CD14-positive monocyte (primary cell): Measurements from ENCODE around the gene FOXK2. TPM values are rescaled to one million over a fixed set of nuclear protein-coding genes. Genes with fewer than 3 reads are reported as not detected.
A peak's percentile ranks its signal among the peaks of the same experiment; 100 is the strongest.
"Not testable (repeated sequence)": the region's sequence is repeated elsewhere in the genome, so short reads cannot be mapped to it uniquely, and the experiment has no call there.

Source experiments
- DNase-seq, 3 donors: peaks; one replicate each; pipeline ENCODE4 v3.0.0-alpha.2; 2011 to 2022
- H2AFZ ChIP-seq: 2 replicates; pipeline ENCODE4 v1.6.0; 2012; ENCODE audit warnings: mild to moderate bottlenecking, low read depth, low read length, inconsistent platforms; ENCODE audit not compliant: insufficient read depth, poor library complexity, severe bottlenecking
- H3K27ac ChIP-seq, 2 donors: 1 replicate in 1 of 2; 2 replicates in 1 of 2; pipeline ENCODE4 v1.5.1; 2012 to 2013; ENCODE audit warnings: low read length in 2 of 2, control low read depth in 1 of 2, inconsistent platforms in 1 of 2, low read depth in 1 of 2, mild to moderate bottlenecking in 1 of 2
- H3K27me3 ChIP-seq, 2 donors: one replicate each; pipeline versions ENCODE4 v1.6.0 to v1.6.1; 2011 to 2013; ENCODE audit warnings: low read length in 2 of 2; ENCODE audit not compliant: control insufficient read depth in 2 of 2, insufficient read depth in 2 of 2
- H3K36me3 ChIP-seq, 2 donors: replicated peaks in 1 of 2; 1 replicate in 1 of 2; 2 replicates in 1 of 2; pipeline versions ENCODE4 v1.5.1 to v1.6.1; 2012 to 2013; ENCODE audit warnings: low read length in 2 of 2, control low read depth in 1 of 2, inconsistent platforms in 1 of 2, mild to moderate bottlenecking in 1 of 2; ENCODE audit not compliant: insufficient read depth in 2 of 2, control insufficient read depth in 1 of 2
- H3K4me1 ChIP-seq, 2 donors: 1 replicate in 1 of 2; 2 replicates in 1 of 2; pipeline versions ENCODE4 v1.5.1 to v1.6.1; 2012 to 2013; ENCODE audit warnings: low read length in 2 of 2, control low read depth in 1 of 2, inconsistent platforms in 1 of 2, mild to moderate bottlenecking in 1 of 2, moderate library complexity in 1 of 2; ENCODE audit not compliant: insufficient read depth in 2 of 2, control insufficient read depth in 1 of 2
- H3K4me2 ChIP-seq: replicated peaks from 2 replicates; pipeline ENCODE3; 2012; ENCODE audit warnings: low read length, moderate library complexity, mild to moderate bottlenecking; ENCODE audit not compliant: poor library complexity, severe bottlenecking; ENCODE audit errors: extremely low read depth
- H3K4me3 ChIP-seq, 3 experiments: fragments of 200-600 bp in 1 of 3; sonication (generic) in 1 of 3; replicated peaks in 1 of 3; 1 replicate in 2 of 3; 2 replicates in 1 of 3; pipeline ENCODE4 v1.5.1; 2011 to 2013; ENCODE audit warnings: low read length in 3 of 3, mild to moderate bottlenecking in 3 of 3, control low read depth in 2 of 3, low read depth in 2 of 3, inconsistent platforms in 1 of 3, moderate library complexity in 1 of 3
- H3K79me2 ChIP-seq: 2 replicates; pipeline ENCODE4 v1.6.0; 2012; ENCODE audit warnings: mild to moderate bottlenecking, control low read depth, inconsistent platforms, low read length, moderate library complexity; ENCODE audit not compliant: insufficient read depth
- H3K9ac ChIP-seq: 2 replicates; pipeline ENCODE4 v1.6.0; 2017; ENCODE audit warnings: low read length, mild to moderate bottlenecking; ENCODE audit not compliant: insufficient read depth, poor library complexity, severe bottlenecking
- H3K9me3 ChIP-seq, 2 donors: replicated peaks in 1 of 2; 1 replicate in 1 of 2; 2 replicates in 1 of 2; pipeline versions ENCODE4 v1.5.1 to v1.6.1; 2012 to 2013; ENCODE audit warnings: low read length in 2 of 2, control low read depth in 1 of 2; ENCODE audit not compliant: control insufficient read depth in 1 of 2, insufficient read depth in 1 of 2
- H4K20me1 ChIP-seq: 2 replicates; pipeline ENCODE4 v1.6.0; 2012; ENCODE audit warnings: mild to moderate bottlenecking, low read length, control low read depth, moderate library complexity; ENCODE audit not compliant: insufficient read depth
- H3K27ac Mint-ChIP-seq, 7 donors: one replicate each; pipeline ENCODE4 v1.8.0; 2020; ENCODE audit warnings: mild to moderate bottlenecking in 7 of 7, mixed read lengths in 7 of 7, moderate library complexity in 6 of 7, inconsistent platforms in 2 of 7
- H3K27me3 Mint-ChIP-seq, 3 donors: one replicate each; pipeline ENCODE4 v1.8.0; 2021 to 2022; ENCODE audit warnings: low read depth in 3 of 3, mild to moderate bottlenecking in 3 of 3, mixed read lengths in 3 of 3, moderate library complexity in 3 of 3, inconsistent platforms in 1 of 3
- H3K36me3 Mint-ChIP-seq, 2 donors: one replicate each; pipeline ENCODE4 v1.8.0; 2020; ENCODE audit warnings: mixed read lengths in 2 of 2, inconsistent platforms in 1 of 2, mild to moderate bottlenecking in 1 of 2
- H3K4me1 Mint-ChIP-seq: one replicate; pipeline ENCODE4 v1.8.0; 2020; ENCODE audit warnings: mild to moderate bottlenecking, mixed read lengths
- H3K4me3 Mint-ChIP-seq, 2 donors: one replicate each; pipeline ENCODE4 v1.8.0; 2020; ENCODE audit warnings: mild to moderate bottlenecking in 2 of 2, mixed read lengths in 2 of 2, moderate library complexity in 1 of 2
- H3K9me3 Mint-ChIP-seq, 7 donors: one replicate each; pipeline ENCODE4 v1.8.0; 2020 to 2022; ENCODE audit warnings: mixed read lengths in 7 of 7, mild to moderate bottlenecking in 6 of 7, moderate library complexity in 6 of 7, inconsistent platforms in 2 of 7
- CTCF ChIP-seq: fragments of 200-600 bp; IDR thresholded peaks from one replicate; pipeline ENCODE4 v1.8.0; 2022; ENCODE audit warnings: antibody characterized with exemption, mild to moderate bottlenecking
- WGBS: methylation state at CpG from one replicate; pipeline ENCODE4 v1.1.5; 2013; ENCODE audit warnings: missing lambda C conversion rate; ENCODE audit not compliant: insufficient coverage; 5-methylcytosine and 5-hydroxymethylcytosine counted together
- intact Hi-C, 2 donors: fragments of 100-400 bp; cut with micrococcal nuclease; formaldehyde crosslinking; loops; one replicate each; pipeline versions ENCODE4 v1.15.0 to v1.15.1; 2023
- polyA plus RNA-seq, 3 donors: library from polyadenylated mRNA; depleted of rRNA in 1 of 3; unstranded in 2 of 3; stranded (reverse) in 1 of 3; fragments of 300-500 nt in 2 of 3; fragments of >200 nt in 1 of 3; fragmentation: Illumina TruSeq in 2 of 3; gene quantifications; 1 replicate in 2 of 3; 2 replicates in 1 of 3; pipeline ENCODE4 v1.2.3, GENCODE V29; 2012 to 2021

Gene FOXK2
- polyA plus RNA-seq, 3 donors, result 3.5 to 18.4 (median 4.7) TPM

- H3K4me2 ChIP-seq, result no peak overlapping the region
- H3K4me3 Mint-ChIP-seq, result no peak overlapping the region
- peaks cover 0 to 3% (median 0%) of the 10 kb centered on the region in 3 donors for H3K27me3 Mint-ChIP-seq
- no peaks in the 10 kb centered on the region for H3K9me3 ChIP-seq
- no peaks in the 10 kb centered on the region for H3K79me2 ChIP-seq
- H3K4me3 ChIP-seq, result no peak overlapping the region
- H3K27ac ChIP-seq, result no peak overlapping the region
- peaks cover 4 to 11% of the 10 kb centered on the region in 2 donors for H3K4me1 ChIP-seq
- H3K4me1 Mint-ChIP-seq, result peaks cover 3% of the 10 kb centered on the region
- no peaks in the 10 kb centered on the region for H3K36me3 ChIP-seq
- no peak overlapping the region for H3K9ac ChIP-seq
- TF ChIP-seq CTCF, result no peak
- peak overlapping the region in 1 of 7 donors; percentile 12 for H3K27ac Mint-ChIP-seq
- no peaks in the 10 kb centered on the region for H3K9me3 Mint-ChIP-seq
- 90% methylated on average over 5 of the region's 7 CpGs for WGBS
- no peak for DNase-seq
- intact Hi-C loops, result no loop called here
- H3K27me3 ChIP-seq, result no peaks in the 10 kb centered on the region
- H2AFZ ChIP-seq, result no peak overlapping the region
- no peaks in the 10 kb centered on the region for H3K36me3 Mint-ChIP-seq
- H4K20me1 ChIP-seq, result no peaks in the 10 kb centered on the region
Measured at GRCh38 chr17:82507631-82508175, 11.8 kb upstream of the FOXK2 start.

- H3K27me3 ChIP-seq, H4K20me1 ChIP-seq, H3K4me3 ChIP-seq, H2AFZ ChIP-seq, intact Hi-C loops, H3K36me3 Mint-ChIP-seq, H3K79me2 ChIP-seq, H3K9ac ChIP-seq, DNase-seq, H3K27me3 Mint-ChIP-seq, H3K4me1 Mint-ChIP-seq, H3K9me3 Mint-ChIP-seq, H3K36me3 ChIP-seq, H3K9me3 ChIP-seq, H3K27ac ChIP-seq, H3K27ac Mint-ChIP-seq, H3K4me2 ChIP-seq, H3K4me3 Mint-ChIP-seq: not testable (repeated sequence)
- peaks cover 4 to 11% of the 10 kb centered on the region in 2 donors for H3K4me1 ChIP-seq
- WGBS, result 95% methylated on average over 4 of the region's 5 CpGs
Measured at GRCh38 chr17:82511642-82512041, 7.9 kb upstream of the FOXK2 start.

- H3K27ac Mint-ChIP-seq, result peak overlapping the region in 1 of 7 donors; percentile 72
- H3K9me3 ChIP-seq, intact Hi-C loops: not testable (repeated sequence)
Measured at GRCh38 chr17:82513864-82514263, 5.7 kb upstream of the FOXK2 start.

More at GRCh38 chr17:82513864-82514263, 5.7 kb upstream of the FOXK2 start:
- peaks cover 7 to 13% of the 10 kb centered on the region in 2 donors for H3K4me1 ChIP-seq
- not testable (repeated sequence) for H3K4me2 ChIP-seq, H4K20me1 ChIP-seq, H3K9me3 Mint-ChIP-seq, H3K4me3 ChIP-seq, H2AFZ ChIP-seq, H3K36me3 ChIP-seq, H3K27me3 ChIP-seq, H3K9ac ChIP-seq, DNase-seq, H3K36me3 Mint-ChIP-seq, H3K27me3 Mint-ChIP-seq, H3K27ac ChIP-seq, H3K4me1 Mint-ChIP-seq, H3K79me2 ChIP-seq, H3K4me3 Mint-ChIP-seq
- 98% methylated on average over 5 of the region's 10 CpGs for WGBS
